Smooth muscle cell of the pulmonary artery (primary cell): ENCODE data around the gene APOL2. TPM values are rescaled to one million over a fixed set of nuclear protein-coding genes. Genes with fewer than 3 reads are reported as not detected.

ENCODE experiments used
- total RNA-seq: library from RNA; depleted of rRNA; stranded (reverse); fragments of >200 nt; gene quantifications from 2 replicates; pipeline ENCODE4 v1.2.3, GENCODE V29; 2014

The APOL2 gene
- 46.5 and 50.8 TPM in 2 replicates for total RNA-seq

GRCh38 chr22:36239401-36240171, at the start of gene APOL2:
APOL2 (minus strand) TSS chr22:36239527; CDS start chr22:36233162, 6,365 bp downstream.

GRCh38 chr22:36252754-36253522, 13.6 kb upstream of the APOL2 start, which contains the start of gene APOL1:
APOL1 (plus strand) TSS chr22:36253133; CDS start chr22:36254956, 1,823 bp downstream.

GRCh38 chr22:36201630-36202319, 37.6 kb downstream of the APOL2 start, which contains the start of gene APOL4:
APOL4 (minus strand) TSS chr22:36201809; CDS start chr22:36201734, 75 bp downstream.

Other genes with a start within 250 kb of the APOL2 start
- 160 and 202 TPM in 2 replicates for gene RBFOX2, start 210.7 kb downstream of the APOL2 start, total RNA-seq
- 10.6 and 27.1 TPM in 2 replicates for gene APOL3, start 78.8 kb downstream of the APOL2 start, total RNA-seq
- 0.07 and 0.39 TPM in 2 replicates for gene APOL4, start 37.7 kb downstream of the APOL2 start, total RNA-seq
- gene APOL1, start 13.6 kb upstream of the APOL2 start, total RNA-seq = 68.4 and 93.8 TPM in 2 replicates
- 821 and 1,213 TPM in 2 replicates for gene MYH9, start 148.4 kb upstream of the APOL2 start, total RNA-seq
- gene TXN2, start 242.1 kb upstream of the APOL2 start, total RNA-seq = 22.1 and 23.8 TPM in 2 replicates